H1 (cell line): ENCODE measurements around the gene RARRES2. TPM values are rescaled to one million over a fixed set of nuclear protein-coding genes. Genes with fewer than 3 reads are reported as not detected.

Experiments used
- ATF3 ChIP-seq: IDR thresholded peaks from 2 replicates; pipeline ENCODE4 v1.6.1; 2011; ENCODE audit warnings: low read depth, mild to moderate bottlenecking, low read length; ENCODE audit not compliant: insufficient read depth
- BACH1 ChIP-seq: IDR thresholded peaks from 2 replicates; pipeline ENCODE4 v1.6.1; 2012; ENCODE audit warnings: low read length, improper control_type of control experiment
- BCL11A ChIP-seq, 2 experiments: IDR thresholded peaks; one replicate each; pipeline ENCODE4 v1.6.1; 2011; ENCODE audit warnings: low read depth in 2 of 2, low read length in 2 of 2, mild to moderate bottlenecking in 2 of 2
- CHD2 ChIP-seq: IDR thresholded peaks from 2 replicates; pipeline ENCODE4 v1.6.1; 2012; ENCODE audit warnings: low read length, improper control_type of control experiment
- CTCF ChIP-seq, 3 experiments: IDR thresholded peaks; 1 replicate in 2 of 3; 2 replicates in 1 of 3; pipeline versions ENCODE4 v1.5.1 to v1.6.1; 2011; ENCODE audit warnings: low read length in 3 of 3, mild to moderate bottlenecking in 3 of 3, inconsistent platforms in 2 of 3, low read depth in 1 of 3, moderate library complexity in 1 of 3; ENCODE audit not compliant: insufficient read depth in 1 of 3; ENCODE audit errors: control extremely low read depth in 1 of 3
- EGR1 ChIP-seq: IDR thresholded peaks from 2 replicates; pipeline ENCODE4 v1.6.1; 2011; ENCODE audit warnings: low read depth, low read length, borderline replicate concordance
- HDAC2 ChIP-seq, 2 experiments: fragments of 300-600 bp in 1 of 2; sonication (generic) in 1 of 2; IDR thresholded peaks; 2 replicates each; pipeline ENCODE4 v1.6.1; 2011 to 2012; ENCODE audit warnings: low read depth in 2 of 2, low read length in 2 of 2, mild to moderate bottlenecking in 2 of 2, moderate library complexity in 2 of 2, borderline replicate concordance in 1 of 2, inconsistent platforms in 1 of 2
- JUN ChIP-seq: IDR thresholded peaks from 2 replicates; pipeline ENCODE4 v1.6.1; 2011; ENCODE audit warnings: low read depth, mild to moderate bottlenecking, improper control_type of control experiment, low read length
- JUND ChIP-seq: IDR thresholded peaks from 2 replicates; pipeline ENCODE4 v1.6.1; 2011; ENCODE audit warnings: mild to moderate bottlenecking, improper control_type of control experiment, low read length
- NRF1 ChIP-seq: IDR thresholded peaks from 2 replicates; pipeline ENCODE4 v1.6.1; 2011; ENCODE audit warnings: mild to moderate bottlenecking, low read depth, low read length, improper control_type of control experiment
- POLR2A ChIP-seq, 2 experiments: IDR thresholded peaks; 1 replicate in 1 of 2; 2 replicates in 1 of 2; pipeline ENCODE4 v1.6.1; 2011; ENCODE audit warnings: low read depth in 2 of 2, low read length in 2 of 2, mild to moderate bottlenecking in 2 of 2; ENCODE audit errors: control extremely low read depth in 1 of 2
- POU5F1 ChIP-seq: IDR thresholded peaks from 2 replicates; pipeline ENCODE4 v1.6.1; 2011; ENCODE audit warnings: low read depth, mild to moderate bottlenecking, low read length, moderate library complexity
- RXRA ChIP-seq: IDR thresholded peaks from 2 replicates; pipeline ENCODE4 v1.6.1; 2011; ENCODE audit warnings: low read depth, mild to moderate bottlenecking, low read length, moderate library complexity; ENCODE audit not compliant: insufficient read depth
- SAP30 ChIP-seq: fragments of 300-600 bp; sonication (generic); IDR thresholded peaks from 2 replicates; pipeline ENCODE4 v1.7.1; 2012; ENCODE audit warnings: low read length, moderate library complexity, mild to moderate bottlenecking, inconsistent platforms; ENCODE audit not compliant: insufficient read depth, insufficient replicate concordance
- SIRT6 ChIP-seq: IDR thresholded peaks from one replicate; pipeline ENCODE4 v1.7.1; 2012; ENCODE audit warnings: low read length, inconsistent platforms
- SP2 ChIP-seq: IDR thresholded peaks from 2 replicates; pipeline ENCODE4 v1.6.1; 2012; ENCODE audit warnings: mild to moderate bottlenecking, low read length, inconsistent platforms
- SUZ12 ChIP-seq: fragments of 200-600 bp; sonication (generic); IDR thresholded peaks from 2 replicates; pipeline ENCODE4 v1.6.1; 2012; ENCODE audit warnings: mild to moderate bottlenecking, inconsistent platforms, low read length, moderate library complexity, mixed read lengths
- TBP ChIP-seq: IDR thresholded peaks from 2 replicates; pipeline ENCODE4 v1.6.1; 2011; ENCODE audit warnings: low read depth, low read length, improper control_type of control experiment
- YY1 ChIP-seq: IDR thresholded peaks from 2 replicates; pipeline ENCODE4 v1.6.1; 2011; ENCODE audit warnings: low read depth, mild to moderate bottlenecking, low read length
- polyA plus RNA-seq, 7 experiments: library from polyadenylated mRNA; depleted of rRNA in 3 of 7; stranded (reverse) in 5 of 7; unstranded in 2 of 7; fragments of >200 nt in 5 of 7; fragments of 200-250 nt in 2 of 7; gene quantifications; 1 replicate in 5 of 7; 2 replicates in 1 of 7; 4 replicates in 1 of 7; pipeline versions ENCODE4 v1.2.1 to v1.2.3, GENCODE V29; 2011 to 2013; ENCODE audit warnings: missing spikeins in 2 of 7, mixed read lengths in 2 of 7
- total RNA-seq: library from RNA; stranded (reverse); fragmentation: NEBNext Ultra II Directional; extraction: Animal tissue kit (Norgen Biotek cat#: 25700); gene quantifications from 2 replicates; pipeline ENCODE4 v1.2.1, GENCODE V29; 2021
- TF ChIP-seq, protein P1 (sequence below): IDR thresholded peaks from 2 replicates; pipeline ENCODE4 v1.6.1; 2012; ENCODE audit warnings: inconsistent platforms
- TF ChIP-seq, protein P2 (sequence below): IDR thresholded peaks from 2 replicates; pipeline ENCODE4 v1.6.1; 2012; ENCODE audit warnings: inconsistent platforms

RARRES2 gene
- total and polyA plus RNA-seq, 2 of the 8 experiments (the other 6 are each of a cell fraction or from before 2014, with no cell fraction given): 254 to 441 TPM

- TF ChIP-seq CTCF (IDR thresholded peaks at IDR 0.05; ENCODE audit: control extremely low read depth in 1 of 3, insufficient read depth in 1 of 3, low read depth in 1 of 3, low read length in 3 of 3) (no peak), SAP30 (no peak), SP2 (no peak), BCL11A (IDR thresholded peaks at IDR 0.05; ENCODE audit: low read depth in 2 of 2, low read length in 2 of 2) (no peak), YY1 (no peak), BACH1 (no peak), CHD2 (0 out of 2 replicates have a peak, but pooled peaks have one; percentile 42), ATF3 (no peak), RXRA (no peak), JUN (no peak), TBP (peak; percentile 24; the same call in 1 of the 2 replicates), POU5F1 (no peak), POLR2A (IDR thresholded peaks at IDR 0.05; ENCODE audit: control extremely low read depth in 1 of 2, low read depth in 2 of 2, low read length in 2 of 2) (no peak), SUZ12 (no peak), JUND (no peak), HDAC2 (IDR thresholded peaks at IDR 0.05; ENCODE audit: borderline replicate concordance in 1 of 2, low read depth in 2 of 2, low read length in 2 of 2) (no peak), EGR1 (no peak), NRF1 (no peak), SIRT6 (no peak)
- TF ChIP-seq, protein P1, sequence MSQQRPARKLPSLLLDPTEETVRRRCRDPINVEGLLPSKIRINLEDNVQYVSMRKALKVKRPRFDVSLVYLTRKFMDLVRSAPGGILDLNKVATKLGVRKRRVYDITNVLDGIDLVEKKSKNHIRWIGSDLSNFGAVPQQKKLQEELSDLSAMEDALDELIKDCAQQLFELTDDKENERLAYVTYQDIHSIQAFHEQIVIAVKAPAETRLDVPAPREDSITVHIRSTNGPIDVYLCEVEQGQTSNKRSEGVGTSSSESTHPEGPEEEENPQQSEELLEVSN: peak; percentile 28
- TF ChIP-seq, protein P2, sequence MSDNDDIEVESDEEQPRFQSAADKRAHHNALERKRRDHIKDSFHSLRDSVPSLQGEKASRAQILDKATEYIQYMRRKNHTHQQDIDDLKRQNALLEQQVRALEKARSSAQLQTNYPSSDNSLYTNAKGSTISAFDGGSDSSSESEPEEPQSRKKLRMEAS: 0 out of 2 replicates have a peak, but pooled peaks have one; percentile 9
Measured at GRCh38 chr7:150341263-150342120, at the start of gene RARRES2 (continued).
